H1 (cell line): ENCODE data around the gene RNF214. TPM values are rescaled to one million over a fixed set of nuclear protein-coding genes. Genes with fewer than 3 reads are reported as not detected.

Source experiments
- CREB1 ChIP-seq: IDR thresholded peaks from 2 replicates; pipeline ENCODE4 v1.6.1; 2012; ENCODE audit warnings: inconsistent platforms
- GABPA ChIP-seq: IDR thresholded peaks from 2 replicates; pipeline ENCODE4 v1.6.1; 2011; ENCODE audit warnings: mild to moderate bottlenecking, low read length, moderate library complexity, borderline replicate concordance; ENCODE audit not compliant: insufficient read depth
- HDAC2 ChIP-seq, 2 experiments: fragments of 300-600 bp in 1 of 2; sonication (generic) in 1 of 2; IDR thresholded peaks; 2 replicates each; pipeline ENCODE4 v1.6.1; 2011 to 2012; ENCODE audit warnings: low read depth in 2 of 2, low read length in 2 of 2, mild to moderate bottlenecking in 2 of 2, moderate library complexity in 2 of 2, borderline replicate concordance in 1 of 2, inconsistent platforms in 1 of 2
- MAX ChIP-seq: IDR thresholded peaks from 2 replicates; pipeline ENCODE4 v1.6.1; 2012; ENCODE audit warnings: inconsistent platforms
- TAF7 ChIP-seq: optimal IDR thresholded peaks from 2 replicates; pipeline ENCODE3; 2011; ENCODE audit warnings: low read depth, mild to moderate bottlenecking, inconsistent platforms, low read length, moderate library complexity, borderline replicate concordance
- polyA plus RNA-seq, 7 experiments: library from polyadenylated mRNA; depleted of rRNA in 3 of 7; stranded (reverse) in 5 of 7; unstranded in 2 of 7; fragments of >200 nt in 5 of 7; fragments of 200-250 nt in 2 of 7; gene quantifications; 1 replicate in 5 of 7; 2 replicates in 1 of 7; 4 replicates in 1 of 7; pipeline versions ENCODE4 v1.2.1 to v1.2.3, GENCODE V29; 2011 to 2013; ENCODE audit warnings: missing spikeins in 2 of 7, mixed read lengths in 2 of 7
- total RNA-seq: library from RNA; stranded (reverse); fragmentation: NEBNext Ultra II Directional; extraction: Animal tissue kit (Norgen Biotek cat#: 25700); gene quantifications from 2 replicates; pipeline ENCODE4 v1.2.1, GENCODE V29; 2021

The RNF214 gene
- total and polyA plus RNA-seq, 2 of the 8 experiments (the other 6 are each of a cell fraction or from before 2014, with no cell fraction given), result 34.9 to 35.6 TPM

GRCh38 chr11:117328375-117329010 is 96.0 kb downstream of the RNF214 start (continued):
- TF ChIP-seq HDAC2 (IDR thresholded peaks at IDR 0.05; ENCODE audit: borderline replicate concordance in 1 of 2, low read depth in 2 of 2, low read length in 2 of 2), result no peak
- no peak for TF ChIP-seq TAF7
- TF ChIP-seq GABPA, result no peak
- no peak for TF ChIP-seq MAX
- TF ChIP-seq CREB1, result no peak
